ENCODE measurements around the gene TDRKH.

TDRKH gene

DNA sequence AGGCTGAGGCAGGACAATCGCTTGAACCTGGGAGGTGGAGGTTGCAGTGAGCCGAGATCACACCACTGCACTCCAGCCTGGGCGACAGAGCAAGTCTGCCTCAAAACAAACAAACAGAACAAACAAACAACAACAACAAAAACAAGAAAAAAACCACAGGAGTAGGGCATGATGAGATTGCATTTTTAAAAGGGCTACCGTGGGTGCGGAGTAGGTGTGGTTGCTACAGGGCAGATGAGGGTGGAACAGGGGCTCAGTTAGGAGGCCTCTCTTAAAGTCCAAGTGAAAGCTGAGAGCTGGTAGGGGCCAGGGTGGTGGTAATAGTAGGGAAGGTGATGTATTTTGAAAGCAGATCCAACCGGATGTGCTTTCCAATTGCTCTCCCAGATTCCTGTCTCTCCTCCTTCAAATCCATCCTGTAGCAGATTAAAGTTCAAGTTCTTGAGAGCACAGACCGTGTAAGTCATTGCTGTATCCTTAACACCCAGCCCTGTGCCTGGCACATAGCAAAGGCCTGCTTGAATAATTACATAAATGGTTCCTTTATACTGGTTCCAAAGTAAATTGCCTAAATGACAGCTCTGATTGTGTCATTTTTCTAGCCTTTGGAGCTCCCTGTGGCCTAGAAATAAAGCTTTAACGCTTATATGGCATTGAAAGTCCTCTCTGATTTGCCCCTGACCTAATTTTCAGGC lies 19.1 kb upstream of the TDRKH start:
- H3K4me3 ChIP-seq (IDR thresholded peaks at IDR 0.05; ENCODE audit: insufficient read depth, low read depth, low read length) = no peak overlapping the region
- no peaks in the 10 kb centered on the region for H3K4me1 ChIP-seq (ENCODE audit: low read depth, poor library complexity, severe bottlenecking)
- no peak overlapping the region for H3K27ac ChIP-seq
- H3K79me2 ChIP-seq (ENCODE audit: insufficient read depth, low read depth) = no peaks in the 10 kb centered on the region
- H3K27me3 ChIP-seq (ENCODE audit: insufficient read depth, low read depth) = peaks cover 20% of the 10 kb centered on the region; the same call in 1 of the 2 replicates
- TF ChIP-seq, protein P1, sequence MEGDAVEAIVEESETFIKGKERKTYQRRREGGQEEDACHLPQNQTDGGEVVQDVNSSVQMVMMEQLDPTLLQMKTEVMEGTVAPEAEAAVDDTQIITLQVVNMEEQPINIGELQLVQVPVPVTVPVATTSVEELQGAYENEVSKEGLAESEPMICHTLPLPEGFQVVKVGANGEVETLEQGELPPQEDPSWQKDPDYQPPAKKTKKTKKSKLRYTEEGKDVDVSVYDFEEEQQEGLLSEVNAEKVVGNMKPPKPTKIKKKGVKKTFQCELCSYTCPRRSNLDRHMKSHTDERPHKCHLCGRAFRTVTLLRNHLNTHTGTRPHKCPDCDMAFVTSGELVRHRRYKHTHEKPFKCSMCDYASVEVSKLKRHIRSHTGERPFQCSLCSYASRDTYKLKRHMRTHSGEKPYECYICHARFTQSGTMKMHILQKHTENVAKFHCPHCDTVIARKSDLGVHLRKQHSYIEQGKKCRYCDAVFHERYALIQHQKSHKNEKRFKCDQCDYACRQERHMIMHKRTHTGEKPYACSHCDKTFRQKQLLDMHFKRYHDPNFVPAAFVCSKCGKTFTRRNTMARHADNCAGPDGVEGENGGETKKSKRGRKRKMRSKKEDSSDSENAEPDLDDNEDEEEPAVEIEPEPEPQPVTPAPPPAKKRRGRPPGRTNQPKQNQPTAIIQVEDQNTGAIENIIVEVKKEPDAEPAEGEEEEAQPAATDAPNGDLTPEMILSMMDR (conservative IDR thresholded peaks at IDR 0.05; ENCODE audit: low read depth, low read length) = no peak
- no peaks in the 10 kb centered on the region for H3K36me3 ChIP-seq (ENCODE audit: insufficient read depth)
- no peak overlapping the region for H3K9ac ChIP-seq
- H2AFZ ChIP-seq (ENCODE audit: low read depth) = no peak overlapping the region
- no peak overlapping the region for H3K4me2 ChIP-seq
- H4K20me1 ChIP-seq (ENCODE audit: insufficient read depth) = no peaks in the 10 kb centered on the region

DNA sequence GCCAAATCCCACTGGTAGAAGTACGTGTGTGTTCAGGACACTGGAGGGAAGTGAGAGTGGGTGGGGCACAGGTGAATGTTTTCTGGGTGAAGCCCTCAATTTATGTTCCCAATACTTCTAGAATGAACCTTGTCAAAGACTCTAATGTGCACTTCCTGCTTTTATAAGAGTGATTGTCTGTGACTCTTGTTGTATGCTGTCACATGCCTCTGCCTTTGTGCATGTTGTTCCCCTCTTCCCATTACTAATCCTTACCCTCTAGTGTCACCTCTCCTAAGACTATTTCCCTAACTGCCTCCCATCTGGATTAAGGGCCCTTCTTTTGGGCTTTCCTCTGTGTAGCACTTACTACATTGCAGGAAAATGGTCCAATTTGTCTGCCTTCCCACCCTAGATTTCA lies 17.5 kb upstream of the TDRKH start:
- no peaks in the 10 kb centered on the region for H4K20me1 ChIP-seq (ENCODE audit: insufficient read depth)
- H3K4me2 ChIP-seq = no peak overlapping the region
- H3K4me1 ChIP-seq (ENCODE audit: low read depth, poor library complexity, severe bottlenecking) = no peaks in the 10 kb centered on the region
- no peak overlapping the region for H3K27ac ChIP-seq
- no peak overlapping the region for H3K4me3 ChIP-seq (IDR thresholded peaks at IDR 0.05; ENCODE audit: insufficient read depth, low read depth, low read length)
- H3K79me2 ChIP-seq (ENCODE audit: insufficient read depth, low read depth) = no peaks in the 10 kb centered on the region
- no peak overlapping the region for H3K9ac ChIP-seq
- TF ChIP-seq, protein P1 (conservative IDR thresholded peaks at IDR 0.05; ENCODE audit: low read depth, low read length) = no peak
- no peaks in the 10 kb centered on the region for H3K36me3 ChIP-seq (ENCODE audit: insufficient read depth)
- H2AFZ ChIP-seq (ENCODE audit: low read depth) = no peak overlapping the region
- peaks cover 30% of the 10 kb centered on the region; the same call in 1 of the 2 replicates for H3K27me3 ChIP-seq (ENCODE audit: insufficient read depth, low read depth)

DNA sequence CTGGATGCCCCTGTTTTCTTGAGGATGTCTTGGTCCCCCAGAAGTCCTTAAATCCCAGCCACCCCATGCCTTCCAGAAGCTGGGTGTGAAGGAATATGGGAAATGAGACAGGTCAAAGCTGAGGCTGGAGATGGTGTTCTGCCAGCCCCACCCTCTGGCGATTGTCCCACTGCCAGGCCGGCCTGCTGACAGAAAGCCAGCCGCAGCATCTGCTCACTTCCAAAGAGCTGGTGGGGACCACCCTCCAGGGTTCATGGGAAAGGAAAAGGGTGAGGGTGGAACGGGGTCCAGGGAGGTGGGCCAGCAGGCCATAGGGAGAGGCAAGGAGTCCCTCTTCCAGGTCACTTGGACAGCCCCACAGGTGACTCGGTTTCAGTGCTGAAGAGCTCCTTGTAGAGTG lies 16.8 kb upstream of the TDRKH start:
- Histone ChIP-seq H3K36me3 (ENCODE audit: insufficient read depth) (no peaks in the 10 kb centered on the region), H3K9ac (no peak overlapping the region), H3K27ac (no peak overlapping the region), H3K4me2 (no peak overlapping the region), H3K79me2 (ENCODE audit: insufficient read depth, low read depth) (no peaks in the 10 kb centered on the region), H3K4me3 (IDR thresholded peaks at IDR 0.05; ENCODE audit: insufficient read depth, low read depth, low read length) (no peak overlapping the region), H3K27me3 (ENCODE audit: insufficient read depth, low read depth) (peaks cover 30% of the 10 kb centered on the region; the same call in 1 of the 2 replicates), H4K20me1 (ENCODE audit: insufficient read depth) (no peaks in the 10 kb centered on the region), H3K4me1 (ENCODE audit: low read depth, poor library complexity, severe bottlenecking) (no peaks in the 10 kb centered on the region), H2AFZ (ENCODE audit: low read depth) (no peak overlapping the region)
- TF ChIP-seq, protein P1 (conservative IDR thresholded peaks at IDR 0.05; ENCODE audit: low read depth, low read length) = no peak

DNA sequence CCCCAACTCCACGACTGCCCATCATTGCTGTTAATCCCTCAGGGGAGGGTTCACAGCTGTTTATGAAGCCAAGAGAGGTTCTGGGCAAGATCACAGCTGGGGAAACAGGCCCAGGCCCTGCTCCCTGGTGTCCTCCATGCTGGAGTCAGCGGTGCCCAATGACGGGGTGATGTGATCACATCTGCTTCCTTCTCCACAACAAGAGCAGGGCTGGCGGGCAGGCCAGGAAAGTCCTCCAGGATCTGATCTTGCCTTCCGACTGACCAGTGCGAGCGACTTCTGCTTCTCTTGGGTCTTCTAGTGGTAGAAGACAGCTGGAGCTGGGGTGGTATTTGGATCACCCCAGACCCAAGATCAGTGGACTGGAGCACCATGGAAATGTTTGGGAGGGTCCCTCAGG lies 15.9 kb upstream of the TDRKH start:
- TF ChIP-seq, protein P1 (conservative IDR thresholded peaks at IDR 0.05; ENCODE audit: low read depth, low read length) = no peak
- H3K4me1 ChIP-seq (ENCODE audit: low read depth, poor library complexity, severe bottlenecking) = no peaks in the 10 kb centered on the region
- H2AFZ ChIP-seq (ENCODE audit: low read depth) = no peak overlapping the region
- H4K20me1 ChIP-seq (ENCODE audit: insufficient read depth) = no peaks in the 10 kb centered on the region
- no peak overlapping the region for H3K9ac ChIP-seq
- peaks cover 30% of the 10 kb centered on the region; the same call in 1 of the 2 replicates for H3K27me3 ChIP-seq (ENCODE audit: insufficient read depth, low read depth)
- no peaks in the 10 kb centered on the region for H3K79me2 ChIP-seq (ENCODE audit: insufficient read depth, low read depth)
- no peak overlapping the region for H3K4me3 ChIP-seq (IDR thresholded peaks at IDR 0.05; ENCODE audit: insufficient read depth, low read depth, low read length)
- H3K27ac ChIP-seq = no peak overlapping the region
- no peaks in the 10 kb centered on the region for H3K36me3 ChIP-seq (ENCODE audit: insufficient read depth)
- H3K4me2 ChIP-seq = no peak overlapping the region

Measured in KMS-11 (cell line).